Suprapubic skin (tissue), 4 donors: ENCODE measurements around the gene ZNF19.

Source experiments
- CTCF ChIP-seq, 2 donors: fragments of 200-600 bp in 1 of 2; fragments of 450-650 bp in 1 of 2; sonication (generic) in 1 of 2; IDR thresholded peaks; one replicate each; pipeline ENCODE4 v1.5.1; 2016 to 2019; ENCODE audit warnings: antibody characterized with exemption in 2 of 2, mild to moderate bottlenecking in 1 of 2, moderate library complexity in 1 of 2
- EP300 ChIP-seq: sonication (generic); formaldehyde crosslinking; IDR thresholded peaks from one replicate; pipeline ENCODE4 v1.6.1; 2017; ENCODE audit warnings: antibody characterized with exemption
- POLR2A ChIP-seq, 2 donors: fragments of 450-650 bp; IDR thresholded peaks; one replicate each; pipeline ENCODE4 v1.6.1; 2017; ENCODE audit warnings: antibody characterized with exemption in 2 of 2, mild to moderate bottlenecking in 2 of 2, moderate library complexity in 2 of 2
- POLR2AphosphoS5 ChIP-seq, 3 donors: sonication (generic); formaldehyde crosslinking; IDR thresholded peaks; one replicate each; pipeline ENCODE4 v1.6.1; 2017; ENCODE audit warnings: antibody characterized with exemption in 3 of 3

GRCh38 chr16:71526111-71526631 lies 37.0 kb upstream of the ZNF19 start, which contains the start of gene CHST4:
- no peak for TF ChIP-seq POLR2A (IDR thresholded peaks at IDR 0.05)
- no peak for TF ChIP-seq CTCF (IDR thresholded peaks at IDR 0.05)
- no peak for TF ChIP-seq POLR2AphosphoS5 (IDR thresholded peaks at IDR 0.05)
- TF ChIP-seq EP300 = no peak
